ENCODE data around the gene DAB1. TPM values are rescaled to one million over a fixed set of nuclear protein-coding genes. Genes with fewer than 3 reads are reported as not detected.
"Not testable (repeated sequence)": the region's sequence is repeated elsewhere in the genome, so short reads cannot be mapped to it uniquely, and the experiment has no call there.

The DAB1 gene
- total and polyA plus RNA-seq, 12 donors = 0.04 to 2.1 (median 0.59) TPM; not detected in 2

- no peak for DNase-seq
- H3K36me3 ChIP-seq (replicated peaks in 1 of 2) = no peaks in the 10 kb centered on the region
- no peak for TF ChIP-seq POLR2A (IDR thresholded peaks at IDR 0.05)
- no peaks in the 10 kb centered on the region for H3K27me3 ChIP-seq
- intact Hi-C loops (cut with DNase I) = no loop called here
- no peaks in the 10 kb centered on the region for H3K9me3 ChIP-seq (replicated peaks in 1 of 3)
- WGBS, 4 donors = 33 to 67% (median 34%) methylated on average over 1 of the region's 1 CpG
- no peaks in the 10 kb centered on the region for H3K4me1 ChIP-seq (replicated peaks in 1 of 2)
- no peak overlapping the region for H3K27ac ChIP-seq
- no peak overlapping the region for H3K4me3 ChIP-seq
Observed at GRCh38 chr1:57348921-57349320, 74.9 kb downstream of the DAB1 start.

- Histone ChIP-seq H3K4me1 (replicated peaks in 1 of 2) (no peaks in the 10 kb centered on the region), H3K36me3 (replicated peaks in 1 of 2) (no peaks in the 10 kb centered on the region), H3K27ac (no peak overlapping the region), H3K4me3 (no peak overlapping the region), H3K27me3 (no peaks in the 10 kb centered on the region), H3K9me3 (replicated peaks in 1 of 3) (no peaks in the 10 kb centered on the region)
- TF ChIP-seq CTCF (IDR thresholded peaks at IDR 0.05) (no peak), POLR2A (IDR thresholded peaks at IDR 0.05) (no peak)
- WGBS, 4 donors = 65 to 71% (median 69%) methylated on average over 8 of the region's 8 CpGs
- no peak for DNase-seq
- intact Hi-C loops (cut with DNase I) = no loop called here
Observed at GRCh38 chr1:57345916-57346315, 77.9 kb downstream of the DAB1 start.

- Histone ChIP-seq H3K27ac (no peak overlapping the region), H3K4me3 (no peak overlapping the region), H3K4me1 (replicated peaks in 1 of 2) (no peaks in the 10 kb centered on the region), H3K36me3 (replicated peaks in 1 of 2) (no peaks in the 10 kb centered on the region), H3K27me3 (no peaks in the 10 kb centered on the region), H3K9me3 (replicated peaks in 1 of 3) (no peaks in the 10 kb centered on the region)
- intact Hi-C loops (cut with DNase I) = no loop called here
- TF ChIP-seq POLR2A (IDR thresholded peaks at IDR 0.05) (no peak), CTCF (IDR thresholded peaks at IDR 0.05) (no peak)
- 78 to 89% (median 83%) methylated on average over 7 of the region's 7 CpGs for WGBS, 4 donors
- no peak for DNase-seq
Observed at GRCh38 chr1:57344265-57344664, 79.6 kb downstream of the DAB1 start.

GRCh38 chr1:57343298-57343915, 80.5 kb downstream of the DAB1 start:
- H3K4me1 ChIP-seq (replicated peaks in 1 of 2); H3K9me3 ChIP-seq (replicated peaks in 1 of 3); H3K36me3 ChIP-seq (replicated peaks in 1 of 2); intact Hi-C loops (cut with DNase I); H3K27me3 ChIP-seq; H3K27ac ChIP-seq; H3K4me3 ChIP-seq; DNase-seq: not testable (repeated sequence)
- 75 to 91% (median 87%) methylated on average over 3 to 34 of the region's 34 CpGs for WGBS, 4 donors

GRCh38 chr1:57341721-57342120, 82.1 kb downstream of the DAB1 start:
- Histone ChIP-seq H3K27me3 (no peaks in the 10 kb centered on the region), H3K4me3 (no peak overlapping the region), H3K9me3 (replicated peaks in 1 of 3) (no peaks in the 10 kb centered on the region), H3K27ac (no peak overlapping the region), H3K36me3 (replicated peaks in 1 of 2) (no peaks in the 10 kb centered on the region), H3K4me1 (replicated peaks in 1 of 2) (no peaks in the 10 kb centered on the region)
- no peak for DNase-seq
- WGBS, 4 donors = 60 to 77% (median 71%) methylated on average over 3 of the region's 3 CpGs
- intact Hi-C loops (cut with DNase I) = no loop called here
- no peak for TF ChIP-seq POLR2A (IDR thresholded peaks at IDR 0.05)
- no peak for TF ChIP-seq CTCF (IDR thresholded peaks at IDR 0.05)
